Measurements from ENCODE around the gene TMEM134.

The TMEM134 gene

GRCh38 chr11:67456068-67456705, 12.9 kb downstream of the TMEM134 start:
- no peak for DNase-seq

- no peak for DNase-seq
Measured at GRCh38 chr11:67455054-67455453, 14.0 kb downstream of the TMEM134 start, which contains the start of gene CABP4. Gene CABP4 (plus strand): TSS chr11:67455354. CDS start chr11:67455424, 70 bp downstream.

GRCh38 chr11:67453816-67454732, 15.0 kb downstream of the TMEM134 start:
- no peak for DNase-seq

GRCh38 chr11:67452141-67452952, 16.7 kb downstream of the TMEM134 start, which contains the start of gene GPR152:
Gene GPR152 (minus strand): TSS chr11:67452729. CDS start chr11:67452724, 5 bp downstream.
- no peak for DNase-seq

- no peak for DNase-seq
Measured at GRCh38 chr11:67451658-67451976, 17.4 kb downstream of the TMEM134 start.

GRCh38 chr11:67450796-67451657, 18.0 kb downstream of the TMEM134 start:
- no peak for DNase-seq

- DNase-seq, result no peak
Measured at GRCh38 chr11:67449116-67449844, 19.8 kb downstream of the TMEM134 start.

- no peak for DNase-seq
Measured at GRCh38 chr11:67448220-67448609, 20.8 kb downstream of the TMEM134 start.

GRCh38 chr11:67445515-67445914, 23.5 kb downstream of the TMEM134 start:
- no peak for DNase-seq

GRCh38 chr11:67442504-67443404, 26.3 kb downstream of the TMEM134 start:
- peak in 1 of 2 donors; percentile 18 for DNase-seq

- peak in 1 of 2 donors; percentile 15 for DNase-seq
Measured at GRCh38 chr11:67441731-67442351, 27.2 kb downstream of the TMEM134 start.

GRCh38 chr11:67441098-67441563, 27.9 kb downstream of the TMEM134 start:
- peak in 1 of 2 donors; percentile 36 for DNase-seq

GRCh38 chr11:67440229-67441097, 28.6 kb downstream of the TMEM134 start:
- peak in 1 of 2 donors; percentile 51 for DNase-seq

GRCh38 chr11:67439321-67440228, 29.5 kb downstream of the TMEM134 start:
- DNase-seq, result peak; percentile 50 to 63

GRCh38 chr11:67438158-67438902, 30.7 kb downstream of the TMEM134 start:
- DNase-seq, result peak; percentile 79 to 88

- no peak for DNase-seq
Measured at GRCh38 chr11:67437809-67438157, 31.3 kb downstream of the TMEM134 start.

Measured in stimulated activated CD4-positive, alpha-beta T cell treated with anti-CD3 and anti-CD28 coated beads, Interleukin-2, amount 100 ng/mL, for 24 hours (primary cell).